IMR-90 (cell line): Measurements from ENCODE around the gene TGOLN2. TPM values are rescaled to one million over a fixed set of nuclear protein-coding genes. Genes with fewer than 3 reads are reported as not detected.

ENCODE experiments used
- ATAC-seq: fragments of 200-7000 bp; cut with Tn5 transposase; 2 replicates; pipeline ENCODE4 v1.9.1; 2020; ENCODE audit warnings: low read depth, mild to moderate bottlenecking, moderate library complexity
- BruUV-seq: library from RNA; stranded (reverse); fragments of 400-500 nt; replicated peaks from 2 replicates; lab custom pipeline; 2021; lab: Mats Ljungman, UMichigan
- CTCF ChIA-PET: fragments of 300-600 bp; formaldehyde crosslinking; extraction: SDS; loops from one replicate; lab custom pipeline; 2021; ENCODE audit warnings: antibody characterized with exemption; lab: Yijun Ruan, JAX
- POLR2A ChIA-PET: fragments of 300-600 bp; sonication (Branson Sonifier 250); formaldehyde crosslinking; loops from one replicate; lab custom pipeline; 2022; ENCODE audit warnings: antibody characterized with exemption; ENCODE audit not compliant: unreplicated experiment; lab: Charles Lee
- DNase-seq: peaks from one replicate; pipeline ENCODE4 v3.0.0; 2013
- H2AFZ ChIP-seq: replicated peaks from 2 replicates; pipeline ENCODE3; 2013; ENCODE audit warnings: low read length, mild to moderate bottlenecking; ENCODE audit not compliant: poor library complexity
- H2AK5ac ChIP-seq: 2 replicates; pipeline ENCODE4 v1.6.1; 2013; ENCODE audit warnings: low read depth, low read length, inconsistent platforms
- H2AK9ac ChIP-seq: replicated peaks from 2 replicates; pipeline ENCODE3; 2013; ENCODE audit warnings: mild to moderate bottlenecking, low read depth, low read length, moderate library complexity; ENCODE audit not compliant: poor library complexity
- H2BK120ac ChIP-seq: 2 replicates; pipeline ENCODE4 v1.6.1; 2013; ENCODE audit warnings: low read depth, low read length, inconsistent platforms
- H2BK15ac ChIP-seq: 3 replicates; pipeline ENCODE4 v1.6.1; 2013; ENCODE audit warnings: low read depth, low read length, inconsistent platforms
- H2BK20ac ChIP-seq: 2 replicates; pipeline ENCODE4 v1.6.1; 2013; ENCODE audit warnings: low read depth, mild to moderate bottlenecking, inconsistent platforms, low read length, moderate library complexity
- H2BK5ac ChIP-seq: 2 replicates; pipeline ENCODE4 v1.6.1; 2013; ENCODE audit warnings: mild to moderate bottlenecking, low read depth, low read length, inconsistent platforms; ENCODE audit not compliant: poor library complexity, severe bottlenecking
- H3K14ac ChIP-seq: replicated peaks from 2 replicates; pipeline ENCODE4 v1.6.1; 2013; ENCODE audit warnings: low read depth, low read length, inconsistent platforms
- H3K18ac ChIP-seq: 2 replicates; pipeline ENCODE4 v1.6.1; 2013; ENCODE audit warnings: low read depth, low read length, control low read depth
- H3K23ac ChIP-seq: 2 replicates; pipeline ENCODE4 v1.6.1; 2013; ENCODE audit warnings: low read depth, low read length, inconsistent platforms
- H3K27ac ChIP-seq: 2 replicates; pipeline ENCODE4 v1.5.1; 2013; ENCODE audit warnings: mild to moderate bottlenecking, control low read depth, low read length; ENCODE audit not compliant: insufficient read depth
- H3K27me3 ChIP-seq: 2 replicates; pipeline ENCODE4 v1.6.1; 2013; ENCODE audit warnings: low read length; ENCODE audit not compliant: control insufficient read depth, insufficient read depth
- H3K36me3 ChIP-seq: 2 replicates; pipeline ENCODE4 v1.6.1; 2013; ENCODE audit warnings: low read length, mixed read lengths; ENCODE audit not compliant: control insufficient read depth, insufficient read depth
- H3K4ac ChIP-seq: 2 replicates; pipeline ENCODE4 v1.6.1; 2013; ENCODE audit warnings: low read depth, low read length, inconsistent platforms
- H3K4me1 ChIP-seq: 2 replicates; pipeline ENCODE4 v1.6.1; 2013; ENCODE audit warnings: low read length, mixed read lengths; ENCODE audit not compliant: control insufficient read depth, insufficient read depth
- H3K4me2 ChIP-seq: 2 replicates; pipeline ENCODE4 v1.6.1; 2013; ENCODE audit warnings: low read depth, mild to moderate bottlenecking, control low read depth, low read length, moderate library complexity
- H3K4me3 ChIP-seq: 2 replicates; pipeline ENCODE4 v1.5.1; 2013; ENCODE audit warnings: low read depth, mild to moderate bottlenecking, control low read depth, low read length, moderate library complexity; ENCODE audit not compliant: insufficient read depth
- H3K56ac ChIP-seq: 2 replicates; pipeline ENCODE4 v1.6.1; 2013; ENCODE audit warnings: low read length, inconsistent platforms; ENCODE audit not compliant: insufficient read depth; ENCODE audit errors: extremely low read depth
- H3K79me1 ChIP-seq, 2 experiments: 2 replicates each; pipeline ENCODE4 v1.6.1; 2013; ENCODE audit warnings: low read length in 2 of 2, inconsistent platforms in 1 of 2, low read depth in 1 of 2
- H3K9ac ChIP-seq: 2 replicates; pipeline ENCODE4 v1.6.1; 2013; ENCODE audit warnings: low read depth, low read length, control low read depth
- H3K9me1 ChIP-seq: 2 replicates; pipeline ENCODE4 v1.6.1; 2013; ENCODE audit warnings: low read length, inconsistent platforms; ENCODE audit not compliant: insufficient read depth
- H3K9me3 ChIP-seq: 2 replicates; pipeline ENCODE4 v1.6.1; 2013; ENCODE audit warnings: low read length; ENCODE audit not compliant: control insufficient read depth, insufficient read depth
- H4K20me1 ChIP-seq: 2 replicates; pipeline ENCODE4 v1.6.1; 2013; ENCODE audit warnings: low read length, inconsistent platforms; ENCODE audit not compliant: insufficient read depth
- H4K5ac ChIP-seq: 2 replicates; pipeline ENCODE4 v1.6.1; 2013; ENCODE audit warnings: mild to moderate bottlenecking, low read depth, low read length, control low read depth
- H4K8ac ChIP-seq, 2 experiments: 2 replicates each; pipeline ENCODE4 v1.6.1; 2013; ENCODE audit warnings: low read depth in 2 of 2, low read length in 2 of 2, control low read depth in 1 of 2, inconsistent platforms in 1 of 2
- H4K91ac ChIP-seq: 2 replicates; pipeline ENCODE4 v1.6.1; 2013; ENCODE audit warnings: low read depth, low read length, inconsistent platforms; ENCODE audit not compliant: insufficient read depth
- CEBPB ChIP-seq: IDR thresholded peaks from 2 replicates; pipeline ENCODE4 v1.6.1; 2012; ENCODE audit warnings: low read depth, low read length, improper control_type of control experiment
- CTCF ChIP-seq: conservative IDR thresholded peaks from 2 replicates; pipeline ENCODE4 v1.5.1; 2012; ENCODE audit warnings: mild to moderate bottlenecking, low read depth, low read length, improper control_type of control experiment
- FOS ChIP-seq: fragments of 150-350 bp; IDR thresholded peaks from 2 replicates; pipeline ENCODE4 v1.6.1; 2016; ENCODE audit warnings: low read depth, low read length
- MXI1 ChIP-seq: IDR thresholded peaks from 2 replicates; pipeline ENCODE4 v1.6.1; 2012; ENCODE audit warnings: low read depth, mild to moderate bottlenecking, low read length, moderate library complexity, borderline replicate concordance
- RFX5 ChIP-seq: IDR thresholded peaks from 2 replicates; pipeline ENCODE4 v1.8.0; 2012; ENCODE audit warnings: low read depth, mild to moderate bottlenecking, low read length, moderate library complexity
- WGBS, 2 experiments: methylation state at CpG; one replicate each; pipeline versions ENCODE4 v1.1.5 to v1.1.7; 2013; ENCODE audit warnings: missing lambda C conversion rate in 2 of 2; ENCODE audit not compliant: insufficient read length in 1 of 2; ENCODE audit errors: extremely low coverage in 2 of 2; 5-methylcytosine and 5-hydroxymethylcytosine counted together
- dilution Hi-C: fragments of 300-500 bp; cut with HindIII; formaldehyde crosslinking; loops from one replicate; pipeline ENCODE4 v1.14.3; 2018; ENCODE audit warnings: low sequenced_read_pairs; ENCODE audit not compliant: unreplicated experiment
- in situ Hi-C: fragments of 300-500 bp; cut with MboI; formaldehyde crosslinking; loops from 3 replicates; pipeline ENCODE4 v1.14.3; 2019; ENCODE audit warnings: low sequenced_read_pairs, inconsistent platforms, mixed read lengths
- intact Hi-C: fragments of 100-400 bp; cut with micrococcal nuclease; formaldehyde crosslinking; loops from 2 replicates; pipeline ENCODE4 v1.10.0; 2022
- polyA plus RNA-seq, 3 experiments: library from polyadenylated mRNA; depleted of rRNA; stranded (reverse); fragments of >200 nt; gene quantifications; 2 replicates each; pipeline ENCODE4 v1.2.3, GENCODE V29; 2012; ENCODE audit warnings: low replicate concordance in 1 of 3
- total RNA-seq: library from RNA; depleted of rRNA; stranded (reverse); fragments of >200 nt; gene quantifications from 2 replicates; pipeline ENCODE4 v1.2.3, GENCODE V29; 2012

The TGOLN2 gene
- total and polyA plus RNA-seq, 2 of the 4 experiments (the other 2 are of a cell fraction), result 57.7 to 92.3 TPM

GRCh38 chr2:85318222-85319074, 9.3 kb downstream of the TGOLN2 start:
- DNase-seq, result peak; percentile 91
- Histone ChIP-seq H4K5ac (no peak overlapping the region), H2BK5ac (peak overlapping the region; percentile 37), H3K9me1 (peaks cover 23% of the 10 kb centered on the region), H2AK9ac (peak overlapping the region; percentile 46), H3K4me1 (peaks cover 10% of the 10 kb centered on the region), H2AFZ (no peak overlapping the region), H3K9ac (no peak overlapping the region), H4K91ac (no peak overlapping the region), H2BK120ac (no peak overlapping the region), H2BK15ac (no peak overlapping the region), H3K79me1 (peaks cover 33 to 80% of the 10 kb centered on the region in 2 experiments), H3K27me3 (no peaks in the 10 kb centered on the region), H4K8ac (no peak overlapping the region), H3K4ac (no peak overlapping the region), H3K18ac (no peak overlapping the region), H3K23ac (peak overlapping the region; percentile 37; the same call in 1 of the 2 replicates), H4K20me1 (peaks cover 43% of the 10 kb centered on the region), H2AK5ac (no peak overlapping the region), H3K4me3 (no peak overlapping the region), H3K36me3 (peaks cover 54% of the 10 kb centered on the region), H2BK20ac (no peak overlapping the region), H3K4me2 (no peak overlapping the region), H3K56ac (no peak overlapping the region; the same call in 1 of the 2 replicates), H3K27ac (0 out of 2 replicates have a peak overlapping the region, but pooled peaks have one; percentile 4), H3K9me3 (no peaks in the 10 kb centered on the region), H3K14ac (no peak overlapping the region)
- POLR2A ChIA-PET, result no interaction called here
- intact Hi-C loops (no loop called here), in situ Hi-C loops (no loop called here), dilution Hi-C loops (no loop called here)
- BruUV-seq, result no TSS peak
- ATAC-seq, result peak; percentile 72
- CTCF ChIA-PET, result interaction anchor here (0.6 to 0.9 kb wide), 2 partner anchors 33 to 252 kb away, joined by 3 to 4 read pairs; no protein-coding TSS in a partner anchor
- WGBS, 2 experiments, result 76% methylated on average over 4 of the region's 11 CpGs; no CpG with 5 or more reads in 1 of the 2 experiments
- TF ChIP-seq CEBPB, result peak; percentile 45; the same call in 1 of the 2 replicates
- TF ChIP-seq MXI1, result peak; percentile 76
- TF ChIP-seq RFX5, result no peak
- TF ChIP-seq FOS, result 0 out of 2 replicates have a peak, but pooled peaks have one; percentile 4
- no peak for TF ChIP-seq CTCF
